Mucosa of descending colon (tissue), 3 donors: ENCODE measurements around the gene SCARB1. TPM values are rescaled to one million over a fixed set of nuclear protein-coding genes. Genes with fewer than 3 reads are reported as not detected.
A peak's percentile ranks its signal among the peaks of the same experiment; 100 is the strongest.

Source experiments
- ATAC-seq: fragments of 200-7000 bp; cut with Tn5 transposase; one replicate; pipeline ENCODE4 v1.9.1; 2020; ENCODE audit warnings: mild to moderate bottlenecking, moderate library complexity
- DNase-seq, 3 donors: peaks; one replicate each; pipeline ENCODE4 v3.0.0-alpha.2; 2020
- H3K36me3 ChIP-seq: fragments of 200-600 bp; one replicate; pipeline ENCODE4 v1.8.0; 2021; ENCODE audit warnings: low read depth, mild to moderate bottlenecking
- H3K4me1 ChIP-seq: fragments of 200-600 bp; one replicate; pipeline ENCODE4 v1.8.0; 2021; ENCODE audit warnings: low read depth, mild to moderate bottlenecking
- H3K4me3 ChIP-seq: fragments of 200-600 bp; one replicate; pipeline ENCODE4 v1.8.0; 2021; ENCODE audit warnings: mild to moderate bottlenecking
- H3K9me3 ChIP-seq: fragments of 200-600 bp; one replicate; pipeline ENCODE4 v1.8.0; 2021; ENCODE audit warnings: mild to moderate bottlenecking
- CTCF ChIP-seq: fragments of 200-600 bp; IDR thresholded peaks from one replicate; pipeline ENCODE4 v1.8.0; 2022; ENCODE audit warnings: antibody characterized with exemption, mild to moderate bottlenecking
- intact Hi-C, 2 donors: fragments of 100-400 bp; cut with DNase I in 1 of 2; cut with micrococcal nuclease in 1 of 2; formaldehyde crosslinking; loops; one replicate each; pipeline versions ENCODE4 v1.11.0 to v1.11.1; 2022; cut with DNase I, micrococcal nuclease
- total RNA-seq, 3 donors: library from RNA; stranded (reverse); fragmentation: NEBNext Ultra II Directional in 2 of 3; extraction: Animal tissue kit (Norgen Biotek cat#: 25700) in 2 of 3; gene quantifications; one replicate each; pipeline versions ENCODE4 v1.2.1 to v1.2.4, GENCODE V29; 2021 to 2023
- donor health status: DM: no; HTN: no; CAD: no; lungs with moderate emphysema.
- donor health status: DM: no; HTN: no; CAD: no.
- donor health status: DM: no; HTN: yes; CAD: no.

The SCARB1 gene
- total RNA-seq, 3 donors from 2014 or later, result 23.0 to 55.1 (median 31.2) TPM

DNA sequence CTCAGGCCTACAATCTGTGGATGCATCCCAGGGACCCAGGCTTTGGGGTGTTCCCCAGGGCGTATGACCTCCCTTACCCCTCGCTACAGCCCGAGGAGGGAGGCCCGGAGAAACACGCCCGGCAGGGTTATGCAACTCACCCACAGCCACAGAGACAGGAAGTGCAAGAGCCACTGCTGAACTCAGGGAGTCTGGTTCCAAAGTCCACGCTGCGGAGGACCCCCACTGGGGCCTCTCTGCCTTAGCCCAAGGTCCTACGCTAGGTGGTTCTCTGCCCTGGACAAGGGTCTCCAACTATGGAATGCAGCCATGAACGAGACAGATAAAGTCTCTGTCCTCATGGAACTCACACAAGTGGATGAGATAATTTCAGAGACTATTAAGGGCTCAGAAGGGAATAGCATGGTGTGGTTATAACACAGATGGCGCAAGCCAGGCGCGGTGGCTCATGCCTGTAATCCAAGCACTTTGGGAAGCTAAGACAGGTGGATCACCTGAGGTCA lies 11.3 kb downstream of the SCARB1 start:
- no peak overlapping the region for H3K4me3 ChIP-seq
- H3K36me3 ChIP-seq, result no peaks in the 10 kb centered on the region
- DNase-seq (peak; percentile 63 to 82 (median 80)), ATAC-seq (peak; percentile 86)
- H3K4me1 ChIP-seq, result peaks cover 9% of the 10 kb centered on the region
- TF ChIP-seq CTCF, result no peak
- H3K9me3 ChIP-seq, result no peaks in the 10 kb centered on the region
- intact Hi-C loops, result no loop called here

GRCh38 chr12:124851342-124851741 lies 12.3 kb downstream of the SCARB1 start:
- Histone ChIP-seq H3K9me3 (no peaks in the 10 kb centered on the region), H3K4me3 (no peak overlapping the region), H3K36me3 (no peaks in the 10 kb centered on the region), H3K4me1 (peaks cover 9% of the 10 kb centered on the region)
- DNase-seq (no peak), ATAC-seq (peak; percentile 39)
- TF ChIP-seq CTCF, result no peak
- intact Hi-C loops, result no loop called here

DNA sequence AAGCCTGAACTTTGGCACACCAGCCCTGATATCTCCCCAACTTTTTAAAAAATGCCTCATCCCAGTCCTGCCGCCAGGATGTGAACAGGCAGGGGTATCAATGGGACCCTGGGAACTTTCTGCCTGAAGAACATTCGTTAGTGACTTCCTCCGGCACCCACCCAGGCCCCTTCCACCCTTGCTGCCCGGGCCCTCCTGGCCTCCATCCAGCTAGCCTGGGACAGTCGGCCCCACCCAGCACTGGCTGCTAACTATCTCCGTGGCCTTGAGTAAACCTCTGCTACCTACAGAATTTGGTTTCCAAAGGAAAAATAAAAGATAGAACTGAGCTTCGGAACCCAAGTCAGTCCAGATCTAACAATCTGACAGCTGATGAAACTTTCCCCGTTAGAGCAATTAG lies 14.3 kb downstream of the SCARB1 start:
- DNase-seq (peak in 2 of 3 donors; percentile 53 to 62), ATAC-seq (peak; percentile 30)
- no peaks in the 10 kb centered on the region for H3K9me3 ChIP-seq
- no peak overlapping the region for H3K4me3 ChIP-seq
- H3K36me3 ChIP-seq, result no peaks in the 10 kb centered on the region
- H3K4me1 ChIP-seq, result peaks cover 9% of the 10 kb centered on the region
- intact Hi-C loops, result no loop called here
- no peak for TF ChIP-seq CTCF

GRCh38 chr12:124848621-124849380 lies 14.9 kb downstream of the SCARB1 start:
- Histone ChIP-seq H3K4me1 (peaks cover 6% of the 10 kb centered on the region), H3K4me3 (no peak overlapping the region), H3K9me3 (no peaks in the 10 kb centered on the region), H3K36me3 (no peaks in the 10 kb centered on the region)
- no peak for ATAC-seq
- TF ChIP-seq CTCF, result no peak
- intact Hi-C loops, result no loop called here
- DNase-seq, result no peak

GRCh38 chr12:124847113-124848074 lies 16.3 kb downstream of the SCARB1 start:
- Histone ChIP-seq H3K4me3 (no peak overlapping the region), H3K9me3 (no peaks in the 10 kb centered on the region), H3K36me3 (no peaks in the 10 kb centered on the region), H3K4me1 (peaks cover 12% of the 10 kb centered on the region)
- no peak for TF ChIP-seq CTCF
- intact Hi-C loops, result no loop called here
- no peak for ATAC-seq
- DNase-seq, result no peak
